IMR-90 (cell line): Measurements from ENCODE around the gene ESD. TPM values are rescaled to one million over a fixed set of nuclear protein-coding genes. Genes with fewer than 3 reads are reported as not detected.

Source experiments
- ATAC-seq: fragments of 200-7000 bp; cut with Tn5 transposase; 2 replicates; pipeline ENCODE4 v1.9.1; 2020; ENCODE audit warnings: low read depth, mild to moderate bottlenecking, moderate library complexity
- BruUV-seq: library from RNA; stranded (reverse); fragments of 400-500 nt; replicated peaks from 2 replicates; lab custom pipeline; 2021; lab: Mats Ljungman, UMichigan
- CTCF ChIA-PET: fragments of 300-600 bp; formaldehyde crosslinking; extraction: SDS; loops from one replicate; lab custom pipeline; 2021; ENCODE audit warnings: antibody characterized with exemption; lab: Yijun Ruan, JAX
- POLR2A ChIA-PET: fragments of 300-600 bp; sonication (Branson Sonifier 250); formaldehyde crosslinking; loops from one replicate; lab custom pipeline; 2022; ENCODE audit warnings: antibody characterized with exemption; ENCODE audit not compliant: unreplicated experiment; lab: Charles Lee
- DNase-seq: peaks from one replicate; pipeline ENCODE4 v3.0.0; 2013
- H2AFZ ChIP-seq: replicated peaks from 2 replicates; pipeline ENCODE3; 2013; ENCODE audit warnings: low read length, mild to moderate bottlenecking; ENCODE audit not compliant: poor library complexity
- H2AK5ac ChIP-seq: 2 replicates; pipeline ENCODE4 v1.6.1; 2013; ENCODE audit warnings: low read depth, low read length, inconsistent platforms
- H2AK9ac ChIP-seq: replicated peaks from 2 replicates; pipeline ENCODE3; 2013; ENCODE audit warnings: mild to moderate bottlenecking, low read depth, low read length, moderate library complexity; ENCODE audit not compliant: poor library complexity
- H2BK120ac ChIP-seq: 2 replicates; pipeline ENCODE4 v1.6.1; 2013; ENCODE audit warnings: low read depth, low read length, inconsistent platforms
- H2BK15ac ChIP-seq: 3 replicates; pipeline ENCODE4 v1.6.1; 2013; ENCODE audit warnings: low read depth, low read length, inconsistent platforms
- H2BK20ac ChIP-seq: 2 replicates; pipeline ENCODE4 v1.6.1; 2013; ENCODE audit warnings: low read depth, mild to moderate bottlenecking, inconsistent platforms, low read length, moderate library complexity
- H2BK5ac ChIP-seq: 2 replicates; pipeline ENCODE4 v1.6.1; 2013; ENCODE audit warnings: mild to moderate bottlenecking, low read depth, low read length, inconsistent platforms; ENCODE audit not compliant: poor library complexity, severe bottlenecking
- H3K14ac ChIP-seq: replicated peaks from 2 replicates; pipeline ENCODE4 v1.6.1; 2013; ENCODE audit warnings: low read depth, low read length, inconsistent platforms
- H3K18ac ChIP-seq: 2 replicates; pipeline ENCODE4 v1.6.1; 2013; ENCODE audit warnings: low read depth, low read length, control low read depth
- H3K23ac ChIP-seq: 2 replicates; pipeline ENCODE4 v1.6.1; 2013; ENCODE audit warnings: low read depth, low read length, inconsistent platforms
- H3K27ac ChIP-seq: 2 replicates; pipeline ENCODE4 v1.5.1; 2013; ENCODE audit warnings: mild to moderate bottlenecking, control low read depth, low read length; ENCODE audit not compliant: insufficient read depth
- H3K27me3 ChIP-seq: 2 replicates; pipeline ENCODE4 v1.6.1; 2013; ENCODE audit warnings: low read length; ENCODE audit not compliant: control insufficient read depth, insufficient read depth
- H3K36me3 ChIP-seq: 2 replicates; pipeline ENCODE4 v1.6.1; 2013; ENCODE audit warnings: low read length, mixed read lengths; ENCODE audit not compliant: control insufficient read depth, insufficient read depth
- H3K4ac ChIP-seq: 2 replicates; pipeline ENCODE4 v1.6.1; 2013; ENCODE audit warnings: low read depth, low read length, inconsistent platforms
- H3K4me1 ChIP-seq: 2 replicates; pipeline ENCODE4 v1.6.1; 2013; ENCODE audit warnings: low read length, mixed read lengths; ENCODE audit not compliant: control insufficient read depth, insufficient read depth
- H3K4me2 ChIP-seq: 2 replicates; pipeline ENCODE4 v1.6.1; 2013; ENCODE audit warnings: low read depth, mild to moderate bottlenecking, control low read depth, low read length, moderate library complexity
- H3K4me3 ChIP-seq: 2 replicates; pipeline ENCODE4 v1.5.1; 2013; ENCODE audit warnings: low read depth, mild to moderate bottlenecking, control low read depth, low read length, moderate library complexity; ENCODE audit not compliant: insufficient read depth
- H3K56ac ChIP-seq: 2 replicates; pipeline ENCODE4 v1.6.1; 2013; ENCODE audit warnings: low read length, inconsistent platforms; ENCODE audit not compliant: insufficient read depth; ENCODE audit errors: extremely low read depth
- H3K79me1 ChIP-seq, 2 experiments: 2 replicates each; pipeline ENCODE4 v1.6.1; 2013; ENCODE audit warnings: low read length in 2 of 2, inconsistent platforms in 1 of 2, low read depth in 1 of 2
- H3K9ac ChIP-seq: 2 replicates; pipeline ENCODE4 v1.6.1; 2013; ENCODE audit warnings: low read depth, low read length, control low read depth
- H3K9me1 ChIP-seq: 2 replicates; pipeline ENCODE4 v1.6.1; 2013; ENCODE audit warnings: low read length, inconsistent platforms; ENCODE audit not compliant: insufficient read depth
- H3K9me3 ChIP-seq: 2 replicates; pipeline ENCODE4 v1.6.1; 2013; ENCODE audit warnings: low read length; ENCODE audit not compliant: control insufficient read depth, insufficient read depth
- H4K20me1 ChIP-seq: 2 replicates; pipeline ENCODE4 v1.6.1; 2013; ENCODE audit warnings: low read length, inconsistent platforms; ENCODE audit not compliant: insufficient read depth
- H4K5ac ChIP-seq: 2 replicates; pipeline ENCODE4 v1.6.1; 2013; ENCODE audit warnings: mild to moderate bottlenecking, low read depth, low read length, control low read depth
- H4K8ac ChIP-seq, 2 experiments: 2 replicates each; pipeline ENCODE4 v1.6.1; 2013; ENCODE audit warnings: low read depth in 2 of 2, low read length in 2 of 2, control low read depth in 1 of 2, inconsistent platforms in 1 of 2
- H4K91ac ChIP-seq: 2 replicates; pipeline ENCODE4 v1.6.1; 2013; ENCODE audit warnings: low read depth, low read length, inconsistent platforms; ENCODE audit not compliant: insufficient read depth
- CTCF ChIP-seq: conservative IDR thresholded peaks from 2 replicates; pipeline ENCODE4 v1.5.1; 2012; ENCODE audit warnings: mild to moderate bottlenecking, low read depth, low read length, improper control_type of control experiment
- ELK1 ChIP-seq: fragments of 150-350 bp; IDR thresholded peaks from 2 replicates; pipeline ENCODE4 v1.6.1; 2016; ENCODE audit warnings: low read depth, mild to moderate bottlenecking, low read length, moderate library complexity, borderline replicate concordance
- FOS ChIP-seq: fragments of 150-350 bp; IDR thresholded peaks from 2 replicates; pipeline ENCODE4 v1.6.1; 2016; ENCODE audit warnings: low read depth, low read length
- MAFK ChIP-seq: IDR thresholded peaks from 2 replicates; pipeline ENCODE4 v1.6.1; 2012; ENCODE audit warnings: low read depth, low read length, improper control_type of control experiment
- MXI1 ChIP-seq: IDR thresholded peaks from 2 replicates; pipeline ENCODE4 v1.6.1; 2012; ENCODE audit warnings: low read depth, mild to moderate bottlenecking, low read length, moderate library complexity, borderline replicate concordance
- POLR2A ChIP-seq: IDR thresholded peaks from 2 replicates; pipeline ENCODE4 v1.6.1; 2012; ENCODE audit warnings: mild to moderate bottlenecking, low read depth, low read length
- RCOR1 ChIP-seq: IDR thresholded peaks from 2 replicates; pipeline ENCODE4 v1.6.1; 2012; ENCODE audit warnings: mild to moderate bottlenecking, low read length, improper control_type of control experiment; ENCODE audit not compliant: insufficient replicate concordance
- USF2 ChIP-seq: fragments of 150-350 bp; IDR thresholded peaks from 2 replicates; pipeline ENCODE4 v1.6.1; 2017; ENCODE audit warnings: mild to moderate bottlenecking, antibody characterized with exemption, low read length, low read depth
- WGBS, 2 experiments: methylation state at CpG; one replicate each; pipeline versions ENCODE4 v1.1.5 to v1.1.7; 2013; ENCODE audit warnings: missing lambda C conversion rate in 2 of 2; ENCODE audit not compliant: insufficient read length in 1 of 2; ENCODE audit errors: extremely low coverage in 2 of 2; 5-methylcytosine and 5-hydroxymethylcytosine counted together
- dilution Hi-C: fragments of 300-500 bp; cut with HindIII; formaldehyde crosslinking; loops from one replicate; pipeline ENCODE4 v1.14.3; 2018; ENCODE audit warnings: low sequenced_read_pairs; ENCODE audit not compliant: unreplicated experiment
- in situ Hi-C: fragments of 300-500 bp; cut with MboI; formaldehyde crosslinking; loops from 3 replicates; pipeline ENCODE4 v1.14.3; 2019; ENCODE audit warnings: low sequenced_read_pairs, inconsistent platforms, mixed read lengths
- intact Hi-C: fragments of 100-400 bp; cut with micrococcal nuclease; formaldehyde crosslinking; loops from 2 replicates; pipeline ENCODE4 v1.10.0; 2022
- polyA plus RNA-seq, 3 experiments: library from polyadenylated mRNA; depleted of rRNA; stranded (reverse); fragments of >200 nt; gene quantifications; 2 replicates each; pipeline ENCODE4 v1.2.3, GENCODE V29; 2012; ENCODE audit warnings: low replicate concordance in 1 of 3
- total RNA-seq: library from RNA; depleted of rRNA; stranded (reverse); fragments of >200 nt; gene quantifications from 2 replicates; pipeline ENCODE4 v1.2.3, GENCODE V29; 2012

The ESD gene
- total and polyA plus RNA-seq, 2 of the 4 experiments (the other 2 are of a cell fraction) = 90.4 to 135 TPM

- ATAC-seq (peak; percentile 73), DNase-seq (peak; percentile 31)
- H3K18ac ChIP-seq = peak overlapping the region; percentile 66; the same call in 1 of the 2 replicates
- H3K4ac ChIP-seq = no peak overlapping the region
- no peak overlapping the region for H3K4me3 ChIP-seq
- dilution Hi-C loops = no loop called here
- H2AFZ ChIP-seq = no peak overlapping the region
- no peak overlapping the region for H4K5ac ChIP-seq
- H2BK20ac ChIP-seq = no peak overlapping the region; the same call in 1 of the 2 replicates
- WGBS, 2 experiments = no CpG with 5 or more reads among the region's 2 CpGs
- TF ChIP-seq ELK1 (no peak), FOS (no peak), MAFK (0 out of 2 replicates have a peak, but pooled peaks have one; percentile 8), CTCF (no peak), MXI1 (no peak), RCOR1 (no peak), USF2 (no peak), POLR2A (no peak)
- H4K20me1 ChIP-seq = no peaks in the 10 kb centered on the region
- H3K4me2 ChIP-seq = peak overlapping the region; percentile 65
- H3K27ac ChIP-seq = no peak overlapping the region
- peaks cover 6% of the 10 kb centered on the region; the same call in 1 of the 2 replicates for H3K9me1 ChIP-seq
- no peak overlapping the region for H3K56ac ChIP-seq
- H3K14ac ChIP-seq = no peak overlapping the region; the same call in 1 of the 2 replicates
- ChIA-PET CTCF (interaction anchor here (1.1 kb wide), 1 partner anchor 18 kb away, joined by 3 read pairs; no protein-coding TSS in a partner anchor), POLR2A (no interaction called here)
- no peak overlapping the region for H2AK5ac ChIP-seq
- no peaks in the 10 kb centered on the region for H3K27me3 ChIP-seq
- peak overlapping the region; percentile 4 for H2BK5ac ChIP-seq
- H3K79me1 ChIP-seq = peaks cover 0 to 3% of the 10 kb centered on the region in 2 experiments; a peak in 2 of 4 replicates
- H3K36me3 ChIP-seq = peaks cover 20% of the 10 kb centered on the region
- no TSS peak for BruUV-seq
- H3K4me1 ChIP-seq = peaks cover 2% of the 10 kb centered on the region
- H2BK15ac ChIP-seq = no peak overlapping the region
- intact Hi-C loops = no loop called here
- H2BK120ac ChIP-seq = peak overlapping the region; percentile 35; the same call in 1 of the 2 replicates
- H3K9ac ChIP-seq = no peak overlapping the region
- no peak overlapping the region for H3K23ac ChIP-seq
- H4K91ac ChIP-seq = no peak overlapping the region
- no peaks in the 10 kb centered on the region for H3K9me3 ChIP-seq
- H4K8ac ChIP-seq = peak overlapping the region in 1 of 2 experiments; percentile 49; a peak in 1 of 4 replicates
- H2AK9ac ChIP-seq = no peak overlapping the region
- in situ Hi-C loops = no loop called here
Observed at GRCh38 chr13:46743191-46743590, 53.8 kb downstream of the ESD start.
